HG03432 (cell line): Measurements from ENCODE around the gene SPATA24.
"Not testable (repeated sequence)": the region's sequence is repeated elsewhere in the genome, so short reads cannot be mapped to it uniquely, and the experiment has no call there.

Source experiments
- ATAC-seq: cut with Tn5 transposase; IDR thresholded peaks from one replicate; pipeline ENCODE4 v1.9.1; 2021; ENCODE audit warnings: mild to moderate bottlenecking, moderate library complexity; ENCODE audit not compliant: unreplicated experiment

The SPATA24 gene

DNA sequence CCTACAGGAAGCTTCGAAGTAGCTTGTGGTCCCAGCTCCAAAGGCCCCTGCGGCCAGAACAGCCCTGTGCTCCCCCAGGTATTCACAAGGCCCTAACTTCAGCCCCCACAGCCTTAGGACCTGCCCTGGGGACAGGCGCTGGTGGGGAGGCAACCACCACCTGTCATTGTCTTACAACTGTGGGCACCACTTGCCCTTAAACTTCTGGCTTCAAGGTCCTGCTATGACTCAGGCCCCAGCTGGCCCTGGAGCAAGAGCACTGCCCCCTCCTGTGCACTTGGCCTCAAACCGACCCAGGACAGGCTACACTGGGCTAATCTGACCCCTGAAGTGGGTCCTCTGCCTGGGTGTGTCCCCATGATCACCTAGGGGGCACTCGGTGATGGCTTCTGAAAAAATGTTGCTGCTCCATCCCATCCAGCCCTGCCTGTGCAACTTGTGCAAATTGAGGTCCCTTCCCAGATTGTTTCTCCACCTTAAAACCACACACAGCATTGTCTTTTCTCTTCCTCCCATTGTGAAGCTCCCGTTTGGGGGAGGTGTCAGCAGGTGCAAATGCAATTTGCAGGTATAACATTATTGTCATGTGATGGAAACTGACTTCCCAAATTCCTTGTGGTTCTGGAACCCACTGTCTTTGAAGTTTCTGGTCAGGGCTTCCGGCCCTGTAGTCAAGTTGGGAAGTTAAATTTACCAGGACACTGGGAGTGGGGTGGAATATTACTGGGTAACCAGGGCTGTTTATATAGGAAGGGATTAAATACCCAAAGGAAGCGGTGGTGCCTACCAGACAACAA, 7.8 kb downstream of the SPATA24 start:
- no peak for ATAC-seq

DNA sequence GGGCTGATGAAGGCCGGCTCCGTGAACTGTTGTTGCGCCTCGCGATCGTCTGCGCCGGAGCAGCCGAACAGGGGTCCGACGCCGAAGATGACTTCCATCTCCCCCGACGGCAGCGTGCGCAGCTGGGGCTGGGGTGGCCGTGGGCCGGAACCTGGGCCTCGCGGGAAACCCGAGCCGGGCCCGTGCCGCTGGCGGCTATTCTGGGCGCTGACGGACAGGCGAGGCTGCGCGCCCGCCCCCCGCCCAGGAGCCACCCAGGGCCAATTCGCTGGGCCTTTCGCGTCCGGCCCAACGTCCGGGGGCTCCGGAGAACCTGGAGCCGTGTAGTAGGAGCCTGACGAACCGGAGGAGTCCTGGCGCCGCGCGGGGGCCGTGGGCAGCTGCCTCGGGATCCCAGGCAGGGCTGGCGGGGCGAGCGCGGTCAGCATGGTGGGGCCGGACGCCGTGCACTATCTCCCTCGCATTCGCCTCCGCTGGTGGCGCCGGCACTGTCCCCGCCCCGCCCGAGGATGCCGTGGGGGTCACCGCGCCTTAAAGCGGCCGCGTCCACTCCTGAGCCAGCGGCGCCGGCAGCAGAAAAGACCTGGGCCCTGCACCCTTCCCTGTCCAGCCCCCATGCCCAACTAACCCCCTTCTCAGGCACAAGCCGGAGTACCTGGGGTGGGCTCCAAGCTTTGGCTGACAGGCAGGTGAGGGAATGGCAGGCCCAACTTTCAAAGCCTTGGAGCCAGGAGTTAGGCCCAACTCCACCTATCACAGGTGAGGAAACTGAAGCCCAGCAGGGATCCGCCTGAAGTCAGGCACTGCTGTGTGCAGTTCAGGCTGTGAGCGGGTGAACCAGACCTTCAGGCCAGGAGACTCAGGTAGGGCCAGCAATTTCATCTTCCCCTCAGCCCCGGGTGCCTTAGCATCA, 9.0 kb downstream of the SPATA24 start, which contains the start of gene PROB1:
TSS of gene PROB1 (minus strand) at position 451 of the 913 bp plus-strand sequence. CDS start at position 428, 23 bp downstream.
- ATAC-seq, result no peak

DNA sequence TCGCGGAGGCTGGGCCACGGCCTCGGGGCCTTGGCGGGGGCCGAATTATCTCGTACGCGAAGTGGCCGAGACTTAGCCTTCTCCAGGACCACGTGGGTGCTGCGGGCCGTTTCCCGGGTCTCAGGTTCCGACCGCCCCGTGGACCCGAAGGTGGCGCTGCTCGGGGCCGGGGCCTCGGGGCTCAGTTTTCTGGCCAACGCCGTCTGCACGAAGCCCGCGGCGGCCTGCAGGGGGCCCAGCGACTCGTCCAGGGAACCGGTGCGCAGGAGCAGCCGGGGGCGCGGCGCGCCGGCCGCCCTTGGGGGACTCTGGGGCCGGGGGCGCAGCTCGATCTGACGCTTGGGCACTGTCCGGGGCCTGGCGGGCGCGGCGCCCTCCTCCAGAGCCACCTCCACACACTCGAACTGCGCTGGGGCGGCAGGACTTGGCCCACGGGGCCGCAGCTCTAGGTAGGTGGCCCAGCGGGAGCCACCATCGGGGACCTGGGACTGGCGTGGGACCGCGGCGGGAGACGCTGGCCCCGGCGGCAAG, 9.7 kb downstream of the SPATA24 start:
- no peak for ATAC-seq

DNA sequence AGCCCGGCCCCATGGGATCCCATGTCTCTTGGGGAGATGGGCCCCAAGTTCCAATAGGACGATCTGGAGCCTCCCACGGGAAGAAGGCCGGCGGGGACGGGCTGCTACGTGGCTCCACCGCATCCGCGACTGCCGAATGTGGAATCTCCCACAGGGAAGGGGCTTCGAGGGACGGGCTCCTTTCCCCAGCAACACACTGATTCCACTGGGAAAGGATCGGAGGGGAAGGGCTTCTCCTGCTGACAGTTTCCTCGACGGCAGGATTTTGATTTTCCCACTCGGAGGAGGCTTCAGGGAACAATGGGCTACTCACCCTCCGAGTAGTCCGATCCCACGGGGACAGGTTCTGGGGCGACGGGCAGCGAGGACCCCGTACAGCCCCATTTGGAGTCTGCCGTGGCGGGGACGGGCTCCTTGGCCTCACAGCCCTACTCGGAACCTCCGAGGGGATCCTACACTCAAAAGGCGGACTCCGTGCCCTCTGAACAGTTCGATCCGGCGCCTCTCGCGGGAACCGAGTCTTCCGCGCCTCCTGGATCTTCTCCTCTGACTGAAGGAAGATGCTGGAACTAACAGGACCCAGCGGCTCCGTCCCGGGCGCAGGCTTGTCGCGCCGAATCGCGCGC, 10.3 kb downstream of the SPATA24 start:
- no peak for ATAC-seq

DNA sequence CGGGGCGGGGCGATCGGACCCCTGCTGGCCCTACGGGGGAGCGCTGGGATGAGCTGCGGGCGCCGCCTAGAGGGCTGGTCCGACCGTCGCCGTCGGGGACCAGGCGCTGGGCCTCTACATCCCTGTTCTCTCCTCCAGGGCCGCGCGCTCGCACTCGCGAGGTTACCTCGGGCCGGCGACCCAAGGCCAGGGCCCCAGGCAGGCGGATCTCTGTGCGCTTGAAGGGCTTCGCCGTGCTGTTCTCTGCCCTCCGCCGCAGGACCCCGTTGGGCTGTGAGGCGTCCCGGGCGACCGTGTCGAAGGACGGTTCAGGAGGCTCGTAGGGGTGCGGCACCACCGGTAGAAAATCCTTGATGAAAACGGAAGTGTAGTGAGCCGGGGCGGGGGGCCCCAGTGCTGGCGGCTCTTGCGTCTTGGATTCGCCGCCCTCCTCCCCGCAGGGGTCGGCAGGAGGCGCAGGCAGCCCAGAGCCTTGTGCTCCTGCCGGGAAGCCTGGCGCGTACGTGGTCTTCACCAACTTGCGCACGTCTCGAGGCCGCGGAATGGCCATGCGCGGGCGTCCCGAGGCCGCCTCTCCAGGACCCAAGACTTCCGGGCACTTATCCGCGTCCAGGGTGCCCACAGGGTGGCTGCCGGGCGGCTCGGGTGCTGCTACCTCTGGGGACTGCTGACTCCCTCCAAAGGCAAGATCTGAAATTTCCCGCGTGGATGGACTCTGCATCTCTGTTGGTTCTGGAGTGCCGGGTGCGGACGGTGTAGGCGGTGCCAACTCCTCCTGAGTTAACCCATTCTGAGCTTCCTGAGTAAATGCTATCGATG, 11.0 kb downstream of the SPATA24 start:
- ATAC-seq, result peak; percentile 59

DNA sequence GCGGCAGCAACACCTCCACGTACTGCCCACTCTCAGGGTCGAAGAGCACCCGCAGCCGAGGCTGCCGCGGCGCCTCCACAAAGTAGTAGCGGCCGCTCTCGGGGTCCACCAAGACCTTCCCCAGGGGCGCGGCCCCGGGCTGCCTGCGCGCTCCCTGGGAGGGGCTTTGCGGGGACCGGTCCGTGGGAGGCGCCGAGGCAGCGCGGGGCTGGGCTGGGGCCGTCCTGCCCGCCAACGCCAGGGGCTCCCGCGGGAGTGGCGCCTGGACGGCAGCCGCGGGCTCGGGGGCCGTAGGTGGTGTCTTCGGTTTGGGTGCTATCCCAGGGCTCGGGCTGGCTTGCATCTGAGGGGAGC, 11.6 kb downstream of the SPATA24 start:
- no peak for ATAC-seq

DNA sequence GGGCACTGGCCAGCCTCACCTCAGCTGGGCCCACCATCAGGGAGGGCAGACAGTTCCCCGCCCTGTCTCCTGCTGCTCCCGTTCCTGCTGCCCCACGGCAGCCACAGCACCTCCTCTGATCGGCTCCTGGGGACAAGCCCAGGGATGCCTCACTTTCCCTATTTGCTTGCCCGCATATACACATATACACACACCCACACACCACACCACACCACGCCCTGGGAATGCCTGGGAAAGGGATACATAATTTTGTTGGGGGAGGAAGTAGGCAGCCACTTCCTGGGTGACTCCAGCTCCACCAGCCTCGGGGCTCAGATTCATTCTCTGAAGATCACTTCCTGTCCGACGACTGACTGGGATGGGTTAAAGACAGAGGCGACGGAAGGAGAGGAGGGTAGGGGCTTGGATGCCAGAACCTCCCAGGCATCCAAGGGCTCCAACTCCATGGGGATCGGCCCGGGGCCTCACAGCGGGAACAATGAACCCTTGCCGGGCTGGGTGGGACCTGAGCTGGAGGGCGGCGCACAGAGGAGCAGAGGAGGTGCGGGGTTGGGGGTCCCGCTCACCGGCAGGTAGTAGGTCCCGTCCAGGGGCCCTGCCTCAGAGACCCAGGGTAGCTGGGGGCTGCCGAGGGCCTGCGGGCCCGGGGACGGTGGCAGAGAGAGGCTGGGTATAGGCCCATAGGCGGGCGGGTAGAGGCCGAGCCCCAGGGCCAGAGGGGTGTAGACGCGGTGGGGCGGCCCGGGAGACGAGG, 12.1 kb downstream of the SPATA24 start:
- ATAC-seq, result peak; percentile 0

DNA sequence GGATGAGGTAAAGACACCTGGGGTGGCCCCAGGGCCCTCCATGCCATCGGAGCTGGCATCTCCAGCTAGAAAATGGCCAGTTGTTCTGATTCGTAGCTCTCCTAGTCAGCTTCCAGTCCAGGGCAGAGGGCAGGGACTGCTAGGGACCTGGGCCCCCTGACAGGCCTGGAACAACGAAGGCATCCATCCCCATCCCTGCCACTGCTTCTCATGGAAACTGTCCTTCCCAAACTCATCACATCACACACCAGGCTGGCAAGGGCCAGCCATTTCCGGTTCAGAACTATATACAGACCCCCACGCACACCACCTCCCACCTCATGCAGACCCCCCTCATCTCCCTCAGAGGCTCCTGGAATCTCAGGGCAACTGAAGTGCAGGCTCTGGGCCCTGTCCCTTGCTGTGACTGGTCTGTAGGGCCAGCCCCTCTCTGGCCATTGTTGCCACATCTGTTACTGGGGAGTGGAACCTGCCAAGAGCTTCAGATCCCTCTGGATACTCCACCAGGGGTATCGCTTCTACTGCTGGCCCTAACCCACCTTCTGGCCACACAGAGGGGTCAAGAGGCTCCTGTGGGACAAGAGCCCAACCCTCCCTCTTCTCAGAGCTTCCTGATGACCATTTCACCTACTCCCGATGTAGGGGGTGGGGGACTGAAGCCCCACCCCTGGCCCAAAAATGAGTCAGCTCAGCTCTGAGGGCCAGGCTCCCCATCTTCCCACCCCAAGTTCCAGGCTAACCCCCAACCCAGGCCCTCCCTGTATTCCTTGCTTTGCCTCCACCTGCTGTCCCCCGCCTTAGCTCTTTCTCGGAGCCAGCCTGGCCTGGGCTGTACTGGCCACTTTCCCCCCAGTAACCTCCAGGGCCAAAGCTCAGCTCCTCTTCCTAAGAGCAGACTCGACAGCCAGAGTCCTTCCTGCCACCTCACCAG, 13.0 kb downstream of the SPATA24 start:
- ATAC-seq, result no peak

DNA sequence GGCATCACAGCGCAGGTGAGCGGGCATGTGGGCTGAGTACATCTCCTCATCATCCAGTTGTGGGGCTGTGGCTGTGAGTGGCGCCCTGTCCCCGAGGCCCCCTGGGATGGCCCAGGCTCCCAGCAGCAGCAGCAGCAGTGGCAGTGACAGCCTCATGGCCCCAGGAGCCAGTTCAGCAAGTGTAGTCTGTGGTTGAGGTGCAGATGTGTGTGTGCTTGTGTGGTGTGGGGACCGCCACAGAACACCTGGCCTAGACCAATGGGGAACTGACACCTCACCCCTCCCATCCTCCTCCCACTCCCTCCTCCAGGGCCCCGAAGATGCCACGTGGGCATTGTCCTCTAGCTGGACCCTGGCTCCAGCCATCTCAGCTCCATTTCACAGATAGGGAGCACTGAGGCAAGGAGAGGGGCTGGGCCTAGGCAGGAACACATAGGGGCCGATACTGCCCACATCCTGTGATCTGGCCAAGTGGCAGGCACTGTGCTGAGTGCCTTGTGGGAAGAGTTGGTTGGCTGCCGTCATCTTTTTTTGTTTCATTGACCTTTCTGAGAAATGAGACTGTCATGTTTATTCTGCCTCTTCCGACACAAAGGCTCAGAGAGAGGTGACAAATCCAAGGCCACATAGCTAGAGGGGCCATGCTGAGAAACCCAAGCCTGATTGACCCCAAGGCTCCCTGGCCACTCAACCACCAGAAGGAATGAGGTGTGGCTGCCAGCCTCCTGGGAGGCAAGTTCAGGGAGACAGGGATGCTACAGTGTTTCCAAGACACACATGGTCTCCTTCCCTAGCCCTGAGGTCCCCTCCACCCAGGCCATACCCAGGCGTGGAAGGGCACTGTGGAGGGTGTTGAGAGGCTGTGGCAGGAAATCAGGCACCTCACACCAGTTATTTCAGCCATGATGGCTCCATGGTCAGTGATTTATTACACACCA, 13.9 kb downstream of the SPATA24 start, which contains the start of gene MZB1:
TSS of gene MZB1 (minus strand) at position 213 of the 938 bp plus-strand sequence. CDS start at position 156, 57 bp downstream.
- peak; percentile 39 for ATAC-seq

DNA sequence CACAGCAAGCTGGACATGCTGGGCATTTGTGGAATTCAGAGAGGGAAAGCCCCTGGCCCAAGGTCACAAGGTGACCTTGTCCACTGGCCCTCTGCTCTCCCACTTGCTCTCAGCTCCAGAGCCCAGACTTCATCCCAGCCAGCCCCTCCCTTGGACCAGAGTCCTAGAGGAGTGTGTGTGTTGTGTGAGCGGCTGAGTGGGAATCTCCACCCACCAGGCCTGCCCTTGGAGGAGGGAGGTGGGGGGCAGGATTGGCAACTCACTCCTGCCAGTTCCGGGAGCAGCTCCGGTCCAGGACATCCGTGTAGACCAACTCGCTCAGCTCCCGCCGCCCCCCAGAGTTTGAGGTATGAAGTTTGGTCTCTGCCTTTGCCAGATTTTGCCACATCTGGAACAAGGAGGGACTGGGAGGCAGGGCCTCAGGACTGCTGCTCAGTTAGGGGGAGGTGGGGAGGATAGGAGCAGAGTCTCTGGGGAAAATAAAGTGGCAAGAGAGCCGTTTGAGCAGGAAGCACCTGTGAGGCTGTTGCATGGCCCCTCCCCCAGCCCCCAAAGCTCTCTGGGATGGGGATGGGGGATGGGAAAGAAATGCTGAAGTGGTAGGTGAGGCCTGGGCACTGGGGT, 15.6 kb downstream of the SPATA24 start:
- no peak for ATAC-seq

DNA sequence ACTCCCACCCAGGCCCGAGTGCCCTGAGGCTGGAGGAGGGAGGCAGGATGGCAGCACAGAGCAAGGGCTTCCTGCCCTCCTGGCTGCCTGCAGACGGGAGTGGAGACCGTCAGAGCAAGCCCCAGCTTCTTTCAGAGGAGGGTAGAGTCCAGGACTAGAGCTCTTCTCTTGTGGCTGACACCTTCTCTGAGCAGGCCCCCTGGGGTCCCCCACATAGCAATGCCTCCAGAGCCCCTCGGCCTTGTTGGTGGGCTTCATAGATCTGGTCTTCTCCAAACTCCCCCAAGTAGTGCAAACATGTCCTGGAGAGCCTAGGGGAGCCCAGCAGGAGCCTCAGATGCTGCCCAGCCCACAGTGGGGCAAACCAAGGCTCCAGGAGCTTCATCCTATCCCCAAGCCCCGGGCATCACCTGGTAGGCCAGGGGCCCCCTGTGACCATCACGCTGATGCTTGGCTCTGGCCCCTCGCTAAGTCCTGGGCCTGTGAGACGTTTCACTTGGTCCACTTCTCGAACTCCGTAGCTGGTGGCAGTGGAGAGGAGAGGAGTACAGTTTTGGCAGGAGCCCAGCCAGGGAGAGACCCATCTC, 16.2 kb downstream of the SPATA24 start:
- ATAC-seq, result no peak

DNA sequence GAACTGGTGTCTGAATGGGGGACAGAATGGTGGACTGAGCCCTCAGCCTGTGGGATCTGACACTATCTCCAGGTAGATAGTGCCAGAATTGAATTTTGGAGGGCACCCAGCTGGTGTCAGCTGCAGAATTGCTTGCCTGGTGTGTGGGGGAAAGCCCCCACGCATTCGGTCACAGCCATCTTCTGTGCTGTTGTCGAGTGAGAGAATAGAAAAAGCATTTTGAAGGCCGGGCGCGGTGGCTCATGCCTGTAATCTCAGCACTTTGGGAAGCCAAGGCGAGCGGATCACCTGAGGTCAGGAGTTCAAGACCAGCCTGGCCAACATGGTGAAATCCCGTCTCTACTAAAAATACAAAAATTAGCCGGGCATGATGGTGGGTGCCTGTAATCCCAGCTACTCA, 16.9 kb downstream of the SPATA24 start:
- ATAC-seq, result not testable (repeated sequence)

DNA sequence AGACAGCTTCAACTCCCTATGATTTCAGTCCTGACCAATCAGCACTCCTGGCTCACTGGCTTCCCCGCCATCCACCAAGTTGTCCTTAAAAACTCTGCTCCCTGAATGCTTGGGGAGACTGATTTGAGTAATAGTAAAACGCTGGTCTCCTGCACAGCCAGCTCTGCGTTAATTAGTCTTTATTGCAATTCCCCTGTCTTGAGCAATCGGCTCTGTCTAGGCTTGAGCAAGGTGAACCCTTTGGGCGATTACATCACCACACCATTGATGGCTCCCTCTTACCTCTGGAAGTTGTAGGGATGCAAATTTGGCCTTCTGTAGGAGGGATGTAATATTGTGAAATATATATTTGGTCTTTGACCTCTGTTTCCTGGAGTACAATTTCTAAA, 17.8 kb downstream of the SPATA24 start:
- ATAC-seq, result no peak

DNA sequence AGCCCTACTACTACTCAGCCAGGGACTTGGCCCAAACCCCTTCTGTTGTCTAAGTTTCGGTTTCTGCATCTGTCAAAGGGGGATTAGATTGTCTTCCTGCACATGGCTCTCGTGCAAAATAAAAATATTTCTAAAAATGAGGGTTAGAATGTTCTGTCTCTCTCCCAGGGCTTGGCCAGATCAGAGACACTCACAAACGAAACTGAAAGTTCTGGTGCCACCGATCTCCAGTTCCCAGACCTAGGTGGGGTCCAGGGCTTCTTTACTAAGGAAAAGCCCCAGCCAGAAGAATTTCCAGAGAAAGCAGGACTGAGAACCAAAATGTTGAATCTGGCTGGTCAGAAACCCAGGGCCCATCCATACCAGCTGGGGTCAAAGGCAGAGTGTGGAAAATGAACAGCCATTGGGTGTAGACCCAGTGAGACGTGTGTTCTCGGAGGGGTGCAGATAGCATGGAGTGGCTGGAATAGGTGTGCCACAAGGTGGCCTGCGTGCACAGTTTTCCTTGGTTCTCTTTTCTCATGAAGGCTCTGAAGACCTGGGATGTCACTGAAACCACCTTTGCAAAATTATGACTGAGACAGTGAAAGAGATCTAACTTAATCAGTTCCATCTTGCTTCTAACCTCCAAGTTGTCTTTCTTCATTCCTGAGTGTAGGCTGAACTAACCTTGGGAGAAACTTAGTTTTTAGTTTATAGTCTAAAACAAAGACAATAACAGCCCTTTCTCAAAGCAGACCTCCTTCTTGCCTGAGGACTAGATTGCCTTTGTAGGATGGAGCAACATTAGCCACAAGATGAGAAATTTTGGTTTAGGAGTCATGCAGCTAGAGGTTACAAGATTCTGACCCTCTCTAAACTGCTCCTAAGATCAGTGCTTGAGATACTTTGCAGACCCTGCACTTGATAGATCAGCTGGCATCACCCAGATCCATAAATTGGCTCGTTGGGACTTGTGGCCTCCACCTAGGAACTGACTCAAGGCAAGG, 18.5 kb downstream of the SPATA24 start:
- ATAC-seq, result no peak

DNA sequence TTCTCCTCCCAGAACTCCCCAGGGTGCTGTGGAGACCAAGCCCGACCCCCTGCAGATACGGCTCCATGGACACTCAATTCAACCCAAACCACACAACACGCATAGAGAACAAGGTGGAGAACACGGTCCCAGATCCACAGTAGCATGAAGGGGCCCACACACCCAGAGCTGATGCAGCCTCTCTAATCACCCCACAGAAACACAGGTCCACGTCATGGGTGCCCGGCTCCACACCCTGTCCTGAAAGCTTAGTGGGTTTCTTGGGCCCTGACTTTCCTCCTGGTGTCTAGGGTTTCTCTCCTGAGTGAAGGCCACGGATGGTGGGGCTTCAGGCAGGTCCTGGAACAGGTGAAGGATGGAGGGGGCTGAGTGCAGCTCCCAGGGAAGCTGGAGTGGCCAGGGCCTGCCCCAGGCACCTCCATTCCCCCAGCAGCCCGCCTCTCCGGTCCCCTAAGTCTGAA, 19.3 kb downstream of the SPATA24 start:
- no peak for ATAC-seq
